ENCODE measurements around the gene GBX1. TPM values are rescaled to one million over a fixed set of nuclear protein-coding genes. Genes with fewer than 3 reads are reported as not detected.

GBX1 gene
- total and polyA plus RNA-seq, 4 donors = not detected

- H3K27ac ChIP-seq (ENCODE audit: low read depth in 1 of 2, low read length in 1 of 2) = no peak overlapping the region
- no peak for TF ChIP-seq CTCF (IDR thresholded peaks at IDR 0.05; ENCODE audit: control extremely low read depth, extremely low read depth)
These were observed 39.4 kb downstream of the GBX1 start for GRCh38 chr7:151128144-151128543.

GRCh38 chr7:151126491-151127137 lies 40.9 kb downstream of the GBX1 start:
- Histone ChIP-seq H3K4me3 (no peak overlapping the region), H3K9me3 (ENCODE audit: control insufficient read depth in 4 of 4, insufficient read depth in 3 of 4, low read length in 3 of 4) (peaks cover 0 to 4% (median 0%) of the 10 kb centered on the region in 4 donors), H3K9ac (ENCODE audit: insufficient read depth in 1 of 2, low read length in 2 of 2) (no peak overlapping the region), H3K4me1 (ENCODE audit: control insufficient read depth in 5 of 5, insufficient read depth in 5 of 5, low read length in 5 of 5) (peaks cover 0 to 11% (median 5%) of the 10 kb centered on the region in 5 donors), H3K27me3 (ENCODE audit: control insufficient read depth in 3 of 3, insufficient read depth in 3 of 3, low read length in 2 of 3) (no peaks in the 10 kb centered on the region), H3K36me3 (ENCODE audit: control insufficient read depth in 4 of 4, insufficient read depth in 4 of 4, low read length in 4 of 4) (peaks cover 0 to 70% (median 16%) of the 10 kb centered on the region in 4 donors), H3K27ac (ENCODE audit: low read depth in 1 of 2, low read length in 1 of 2) (no peak overlapping the region)
- no peak for ATAC-seq (ENCODE audit: insufficient read depth, low FRiP score)
- TF ChIP-seq CTCF (IDR thresholded peaks at IDR 0.05; ENCODE audit: control extremely low read depth, extremely low read depth) = no peak
- DNase-seq = no peak
- WGBS, 2 donors = 83 to 86% methylated on average over 19 of the region's 19 CpGs

More at GRCh38 chr7:151128144-151128543, 39.4 kb downstream of the GBX1 start:
- Histone ChIP-seq H3K9me3 (ENCODE audit: control insufficient read depth in 4 of 4, insufficient read depth in 3 of 4, low read length in 3 of 4) (peaks cover 0 to 4% (median 0%) of the 10 kb centered on the region in 4 donors), H3K9ac (ENCODE audit: insufficient read depth in 1 of 2, low read length in 2 of 2) (no peak overlapping the region), H3K36me3 (ENCODE audit: control insufficient read depth in 4 of 4, insufficient read depth in 4 of 4, low read length in 4 of 4) (peaks cover 0 to 71% (median 19%) of the 10 kb centered on the region in 4 donors), H3K27me3 (ENCODE audit: control insufficient read depth in 3 of 3, insufficient read depth in 3 of 3, low read length in 2 of 3) (no peaks in the 10 kb centered on the region), H3K4me1 (ENCODE audit: control insufficient read depth in 5 of 5, insufficient read depth in 5 of 5, low read length in 5 of 5) (peaks cover 0 to 20% (median 6%) of the 10 kb centered on the region in 5 donors), H3K4me3 (no peak overlapping the region)
- DNase-seq = no peak
- WGBS, 2 donors = 83 to 90% methylated on average over 14 of the region's 14 CpGs
- ATAC-seq (ENCODE audit: insufficient read depth, low FRiP score) = no peak

- ATAC-seq (ENCODE audit: insufficient read depth, low FRiP score) (no peak), DNase-seq (peak; percentile 28 to 46 (median 37))
- Histone ChIP-seq H3K9ac (ENCODE audit: insufficient read depth in 1 of 2, low read length in 2 of 2) (no peak overlapping the region), H3K4me1 (ENCODE audit: control insufficient read depth in 5 of 5, insufficient read depth in 5 of 5, low read length in 5 of 5) (peaks cover 0 to 7% (median 0%) of the 10 kb centered on the region in 5 donors), H3K27me3 (ENCODE audit: control insufficient read depth in 3 of 3, insufficient read depth in 3 of 3, low read length in 2 of 3) (no peaks in the 10 kb centered on the region), H3K36me3 (ENCODE audit: control insufficient read depth in 4 of 4, insufficient read depth in 4 of 4, low read length in 4 of 4) (peaks cover 0 to 70% (median 17%) of the 10 kb centered on the region in 4 donors), H3K27ac (ENCODE audit: low read depth in 1 of 2, low read length in 1 of 2) (no peak overlapping the region), H3K9me3 (ENCODE audit: control insufficient read depth in 4 of 4, insufficient read depth in 3 of 4, low read length in 3 of 4) (peaks cover 0 to 2% (median 0%) of the 10 kb centered on the region in 4 donors), H3K4me3 (no peak overlapping the region)
- 64 to 68% methylated on average over 57 to 58 of the region's 58 CpGs for WGBS, 2 donors
- TF ChIP-seq CTCF (IDR thresholded peaks at IDR 0.05; ENCODE audit: control extremely low read depth, extremely low read depth) = no peak
These were observed 41.5 kb downstream of the GBX1 start for GRCh38 chr7:151125846-151126481.
